Stimulated activated CD8-positive, alpha-beta memory T cell treated with anti-CD3 and anti-CD28 coated beads, Interleukin-12 subunit alpha, Interleukin-12 subunit beta, amount 100 ng/mL, for 1 hour (primary cell): ENCODE results near the gene TAF15.

Source experiments
- DNase-seq: peaks from one replicate; pipeline ENCODE4 v3.0.0-alpha.2; 2020; ENCODE audit warnings: low read depth

Gene TAF15

GRCh38 chr17:35788477-35789368, 20.6 kb upstream of the TAF15 start:
- DNase-seq = no peak

GRCh38 chr17:35790841-35791240, 18.4 kb upstream of the TAF15 start:
- no peak for DNase-seq

- DNase-seq = no peak
These were observed 17.5 kb upstream of the TAF15 start for GRCh38 chr17:35791681-35792350.

- DNase-seq = no peak
These were observed 16.0 kb upstream of the TAF15 start for GRCh38 chr17:35793257-35793656.

GRCh38 chr17:35795007-35795870, 14.0 kb upstream of the TAF15 start, which contains the start of gene MMP28:
TSS of gene MMP28 (minus strand) at chr17:35795641. CDS start at chr17:35795377, 264 bp downstream.
- no peak for DNase-seq

- DNase-seq = no peak
These were observed 13.4 kb upstream of the TAF15 start for GRCh38 chr17:35795871-35796265.

GRCh38 chr17:35796942-35797341, 12.3 kb upstream of the TAF15 start:
- no peak for DNase-seq

GRCh38 chr17:35797370-35797769, 11.9 kb upstream of the TAF15 start:
- no peak for DNase-seq

- no peak for DNase-seq
These were observed 11.4 kb upstream of the TAF15 start for GRCh38 chr17:35797918-35798317.

GRCh38 chr17:35799942-35800341, 9.3 kb upstream of the TAF15 start:
- no peak for DNase-seq

GRCh38 chr17:35801583-35802224, 7.6 kb upstream of the TAF15 start:
- DNase-seq = no peak

- no peak for DNase-seq
These were observed 4.6 kb upstream of the TAF15 start for GRCh38 chr17:35804658-35805192.

- no peak for DNase-seq
These were observed 1.7 kb upstream of the TAF15 start for GRCh38 chr17:35807371-35808144.

- no peak for DNase-seq
These were observed 883 bp upstream of the TAF15 start for GRCh38 chr17:35808240-35808961.

GRCh38 chr17:35809855-35810461, 674 bp downstream of the TAF15 start:
- no peak for DNase-seq

GRCh38 chr17:35811759-35812158, 2.5 kb downstream of the TAF15 start:
- no peak for DNase-seq

- DNase-seq = no peak
These were observed 3.2 kb downstream of the TAF15 start for GRCh38 chr17:35812456-35812855.

- DNase-seq = no peak
These were observed 7.4 kb downstream of the TAF15 start for GRCh38 chr17:35816723-35817122.

- no peak for DNase-seq
These were observed 7.9 kb downstream of the TAF15 start for GRCh38 chr17:35817196-35817595.

GRCh38 chr17:35819455-35819854, 10.2 kb downstream of the TAF15 start:
- DNase-seq = no peak
